Skeletal muscle satellite cell (primary cell): Measurements from ENCODE around the gene FLT1.

ENCODE experiments used
- H3K27me3 ChIP-seq: 2 replicates; pipeline ENCODE4 v1.7.0; 2013; ENCODE audit warnings: low read length; ENCODE audit not compliant: control insufficient read depth, insufficient read depth
- H3K36me3 ChIP-seq: 2 replicates; pipeline ENCODE4 v1.7.0; 2013; ENCODE audit warnings: mild to moderate bottlenecking, control low read depth, low read length; ENCODE audit not compliant: insufficient read depth
- H3K4me1 ChIP-seq: 2 replicates; pipeline ENCODE4 v1.7.0; 2013; ENCODE audit warnings: low read length; ENCODE audit not compliant: control insufficient read depth, insufficient read depth
- H3K4me2 ChIP-seq: 2 replicates; pipeline ENCODE4 v1.7.0; 2013; ENCODE audit warnings: mild to moderate bottlenecking, low read length
- H3K4me3 ChIP-seq: 2 replicates; pipeline ENCODE4 v1.7.0; 2013; ENCODE audit warnings: low read length
- H3K9ac ChIP-seq: 2 replicates; pipeline ENCODE4 v1.7.0; 2013; ENCODE audit warnings: mild to moderate bottlenecking, low read depth, low read length, moderate library complexity
- H3K9me3 ChIP-seq: replicated peaks from 2 replicates; pipeline ENCODE4 v1.7.0; 2013; ENCODE audit warnings: mild to moderate bottlenecking, control low read depth, low read length

Gene FLT1

GRCh38 chr13:28316836-28317235, 178.1 kb downstream of the FLT1 start:
- Histone ChIP-seq H3K4me1 (no peaks in the 10 kb centered on the region), H3K9me3 (no peaks in the 10 kb centered on the region), H3K4me3 (no peak overlapping the region), H3K36me3 (no peaks in the 10 kb centered on the region), H3K4me2 (no peak overlapping the region), H3K27me3 (peaks cover 7% of the 10 kb centered on the region), H3K9ac (no peak overlapping the region)

- Histone ChIP-seq H3K27me3 (peaks cover 8% of the 10 kb centered on the region), H3K36me3 (no peaks in the 10 kb centered on the region), H3K4me1 (no peaks in the 10 kb centered on the region), H3K9ac (no peak overlapping the region), H3K4me2 (no peak overlapping the region), H3K4me3 (no peak overlapping the region), H3K9me3 (no peaks in the 10 kb centered on the region)
Observed at GRCh38 chr13:28316129-28316528, 178.8 kb downstream of the FLT1 start.

GRCh38 chr13:28314879-28315278, 180.0 kb downstream of the FLT1 start:
- H3K9me3 ChIP-seq = no peaks in the 10 kb centered on the region
- no peak overlapping the region for H3K4me3 ChIP-seq
- H3K36me3 ChIP-seq = no peaks in the 10 kb centered on the region
- H3K4me1 ChIP-seq = no peaks in the 10 kb centered on the region
- no peak overlapping the region for H3K9ac ChIP-seq
- peaks cover 8% of the 10 kb centered on the region for H3K27me3 ChIP-seq
- H3K4me2 ChIP-seq = no peak overlapping the region

GRCh38 chr13:28313579-28313978, 181.3 kb downstream of the FLT1 start:
- Histone ChIP-seq H3K27me3 (peaks cover 8% of the 10 kb centered on the region), H3K4me2 (no peak overlapping the region), H3K4me1 (no peaks in the 10 kb centered on the region), H3K9ac (no peak overlapping the region), H3K9me3 (no peaks in the 10 kb centered on the region), H3K4me3 (no peak overlapping the region), H3K36me3 (no peaks in the 10 kb centered on the region)

GRCh38 chr13:28306325-28306724, 188.6 kb downstream of the FLT1 start:
- H3K36me3 ChIP-seq = no peaks in the 10 kb centered on the region
- H3K4me2 ChIP-seq = no peak overlapping the region
- peaks cover 9% of the 10 kb centered on the region for H3K27me3 ChIP-seq
- H3K4me3 ChIP-seq = no peak overlapping the region
- no peaks in the 10 kb centered on the region for H3K9me3 ChIP-seq
- H3K4me1 ChIP-seq = no peaks in the 10 kb centered on the region
- no peak overlapping the region for H3K9ac ChIP-seq

GRCh38 chr13:28301839-28302238, 193.1 kb downstream of the FLT1 start:
- H3K4me2 ChIP-seq = no peak overlapping the region
- no peak overlapping the region for H3K4me3 ChIP-seq
- H3K9me3 ChIP-seq = no peaks in the 10 kb centered on the region
- no peaks in the 10 kb centered on the region for H3K4me1 ChIP-seq
- no peaks in the 10 kb centered on the region for H3K36me3 ChIP-seq
- peaks cover 8% of the 10 kb centered on the region for H3K27me3 ChIP-seq
- H3K9ac ChIP-seq = no peak overlapping the region

GRCh38 chr13:28299916-28300315, 195.0 kb downstream of the FLT1 start:
- no peak overlapping the region for H3K4me2 ChIP-seq

GRCh38 chr13:28297341-28297740, 197.6 kb downstream of the FLT1 start:
- Histone ChIP-seq H3K9me3 (no peaks in the 10 kb centered on the region), H3K27me3 (no peaks in the 10 kb centered on the region), H3K9ac (no peak overlapping the region), H3K4me1 (no peaks in the 10 kb centered on the region), H3K4me2 (no peak overlapping the region), H3K36me3 (peaks cover 19% of the 10 kb centered on the region), H3K4me3 (no peak overlapping the region)

More at GRCh38 chr13:28299916-28300315, 195.0 kb downstream of the FLT1 start:
- H3K4me3 ChIP-seq = no peak overlapping the region
- no peaks in the 10 kb centered on the region for H3K27me3 ChIP-seq
- H3K4me1 ChIP-seq = no peaks in the 10 kb centered on the region
- H3K9me3 ChIP-seq = no peaks in the 10 kb centered on the region
- H3K9ac ChIP-seq = no peak overlapping the region
- peaks cover 6% of the 10 kb centered on the region for H3K36me3 ChIP-seq

GRCh38 chr13:28286263-28286662, 208.7 kb downstream of the FLT1 start:
- H3K9ac ChIP-seq = no peak overlapping the region
- no peak overlapping the region for H3K4me3 ChIP-seq
- H3K36me3 ChIP-seq = peaks cover 25% of the 10 kb centered on the region
- H3K4me2 ChIP-seq = no peak overlapping the region
- no peaks in the 10 kb centered on the region for H3K4me1 ChIP-seq
- H3K9me3 ChIP-seq = no peaks in the 10 kb centered on the region
- no peaks in the 10 kb centered on the region for H3K27me3 ChIP-seq

- Histone ChIP-seq H3K36me3 (peaks cover 39% of the 10 kb centered on the region), H3K27me3 (no peaks in the 10 kb centered on the region), H3K4me2 (no peak overlapping the region), H3K9me3 (no peaks in the 10 kb centered on the region), H3K4me3 (no peak overlapping the region), H3K4me1 (no peaks in the 10 kb centered on the region), H3K9ac (no peak overlapping the region)
Observed at GRCh38 chr13:28283600-28283999, 211.3 kb downstream of the FLT1 start.

GRCh38 chr13:28282451-28282850, 212.5 kb downstream of the FLT1 start:
- no peak overlapping the region for H3K4me2 ChIP-seq
- H3K9ac ChIP-seq = no peak overlapping the region
- H3K9me3 ChIP-seq = no peaks in the 10 kb centered on the region
- H3K27me3 ChIP-seq = no peaks in the 10 kb centered on the region
- H3K4me3 ChIP-seq = no peak overlapping the region
- peaks cover 36% of the 10 kb centered on the region for H3K36me3 ChIP-seq
- H3K4me1 ChIP-seq = no peaks in the 10 kb centered on the region

GRCh38 chr13:28273919-28274318, 221.0 kb downstream of the FLT1 start:
- no peak overlapping the region for H3K4me3 ChIP-seq
- no peak overlapping the region for H3K4me2 ChIP-seq
- no peaks in the 10 kb centered on the region for H3K27me3 ChIP-seq
- H3K4me1 ChIP-seq = no peaks in the 10 kb centered on the region
- peaks cover 27% of the 10 kb centered on the region for H3K36me3 ChIP-seq
- H3K9me3 ChIP-seq = no peaks in the 10 kb centered on the region
- H3K9ac ChIP-seq = no peak overlapping the region
